HCT116 (cell line): ENCODE results near the gene CIB1. TPM values are rescaled to one million over a fixed set of nuclear protein-coding genes. Genes with fewer than 3 reads are reported as not detected.

Experiments
- ATAC-seq: fragments of 200-7000 bp; cut with Tn5 transposase; 2 replicates; pipeline ENCODE4 v1.9.1; 2020; ENCODE audit warnings: mild to moderate bottlenecking, moderate library complexity
- BruUV-seq: library from RNA; stranded (reverse); fragments of 400-500 nt; replicated peaks from 2 replicates; lab custom pipeline; 2021; lab: Mats Ljungman, UMichigan
- CTCF ChIA-PET: fragments of 300-600 bp; sonication (Branson Sonifier 250); formaldehyde crosslinking; loops from one replicate; lab custom pipeline; 2021; ENCODE audit warnings: antibody characterized with exemption; lab: Charles Lee
- POLR2A ChIA-PET: fragments of 300-600, 350-600 bp; sonication (Branson Sonifier 250); formaldehyde crosslinking; loops from one replicate; lab custom pipeline; 2021; ENCODE audit warnings: antibody characterized with exemption; lab: Charles Lee
- RAD21 ChIA-PET, 2 experiments: fragments of 300-600 bp; sonication (Branson Sonifier 250); formaldehyde crosslinking; loops; one replicate each; lab custom pipeline; 2023; ENCODE audit warnings: low total read pairs in 2 of 2; ENCODE audit not compliant: uncharacterized antibody in 2 of 2, unreplicated experiment in 2 of 2, low non-redundant PET in 1 of 2; lab: Charles Lee
- DNase-seq: peaks from one replicate; pipeline ENCODE4 v3.0.0-alpha.2; 2010; ENCODE audit warnings: low read depth, low spot score
- H2AFZ ChIP-seq: fragments of 200-600 bp; shearing (Covaris generic), sonication (generic); 2 replicates; pipeline ENCODE4 v1.6.1; 2017; ENCODE audit warnings: low read depth, mixed run types, mixed read lengths, antibody characterized with exemption, low read length; ENCODE audit not compliant: poor library complexity, severe bottlenecking
- H3K27ac ChIP-seq: 2 replicates; pipeline ENCODE4 v1.5.1; 2012; ENCODE audit warnings: low read depth, low read length
- H3K27me3 ChIP-seq: fragments of 200-600 bp; sonication (generic); 2 replicates; pipeline ENCODE4 v1.6.1; 2016; ENCODE audit warnings: mixed run types, low read length, mixed read lengths; ENCODE audit not compliant: insufficient read depth
- H3K36me3 ChIP-seq, 2 experiments: fragments of 200-500 bp in 1 of 2; fragments of 200-600 bp in 1 of 2; sonication (Bioruptor generic) in 1 of 2; sonication (generic) in 1 of 2; 2 replicates each; pipeline versions ENCODE4 v1.5.1 to v1.6.1; 2014 to 2016; ENCODE audit warnings: low read length in 2 of 2, inconsistent platforms in 1 of 2, mixed read lengths in 1 of 2, mixed run types in 1 of 2; ENCODE audit not compliant: insufficient read depth in 2 of 2, control insufficient read depth in 1 of 2
- H3K4me1 ChIP-seq, 2 experiments: fragments of 200-600 bp in 1 of 2; sonication (generic) in 1 of 2; 2 replicates each; pipeline versions ENCODE4 v1.5.1 to v1.6.1; 2012 to 2017; ENCODE audit warnings: low read length in 2 of 2, inconsistent platforms in 1 of 2, mild to moderate bottlenecking in 1 of 2, mixed read lengths in 1 of 2, mixed run types in 1 of 2, moderate library complexity in 1 of 2; ENCODE audit not compliant: insufficient read depth in 2 of 2, control insufficient read depth in 1 of 2
- H3K4me2 ChIP-seq: fragments of 200-600 bp; sonication (generic); 2 replicates; pipeline ENCODE4 v1.6.1; 2017; ENCODE audit warnings: mixed run types, low read length, mixed read lengths
- H3K4me3 ChIP-seq, 2 experiments: fragments of 200-600 bp in 1 of 2; sonication (generic) in 1 of 2; replicated peaks in 1 of 2; 2 replicates each; pipeline ENCODE4 v1.5.1; 2011 to 2016; ENCODE audit warnings: low read length in 2 of 2, control low read depth in 1 of 2, low read depth in 1 of 2, mild to moderate bottlenecking in 1 of 2, mixed read lengths in 1 of 2, mixed run types in 1 of 2
- H3K79me2 ChIP-seq: fragments of 200-600 bp; sonication (generic); 2 replicates; pipeline ENCODE4 v1.6.1; 2017; ENCODE audit warnings: mild to moderate bottlenecking, mixed run types, low read length, moderate library complexity, mixed read lengths; ENCODE audit not compliant: insufficient read depth
- H3K9ac ChIP-seq: fragments of 200-600 bp; sonication (generic); 2 replicates; pipeline ENCODE4 v1.6.1; 2016; ENCODE audit warnings: low read length, mixed read lengths
- H3K9me2 ChIP-seq: fragments of 200-600 bp; sonication (generic), shearing (Covaris generic); 2 replicates; pipeline ENCODE4 v1.6.1; 2017; ENCODE audit warnings: mixed run types, mild to moderate bottlenecking, moderate library complexity; ENCODE audit not compliant: insufficient read depth
- H3K9me3 ChIP-seq, 2 experiments: fragments of 200-500 bp in 1 of 2; fragments of 200-600 bp in 1 of 2; sonication (Bioruptor generic) in 1 of 2; sonication (generic) in 1 of 2; 2 replicates each; pipeline ENCODE4 v1.6.1; 2014 to 2017; ENCODE audit warnings: low read length in 2 of 2, mixed read lengths in 2 of 2, inconsistent platforms in 1 of 2, low read depth in 1 of 2, mild to moderate bottlenecking in 1 of 2, mixed run types in 1 of 2, moderate library complexity in 1 of 2; ENCODE audit not compliant: control insufficient read depth in 1 of 2, insufficient read depth in 1 of 2
- H4K20me1 ChIP-seq: fragments of 200-600 bp; sonication (generic), shearing (Covaris generic); 2 replicates; pipeline ENCODE4 v1.6.1; 2017; ENCODE audit warnings: mixed run types, mild to moderate bottlenecking, moderate library complexity; ENCODE audit not compliant: insufficient read depth
- ELF1 ChIP-seq: IDR thresholded peaks from 2 replicates; pipeline ENCODE4 v1.6.1; 2012; ENCODE audit warnings: low read depth, borderline replicate concordance
- EZH2 ChIP-seq: fragments of 200-600 bp; sonication (generic); IDR thresholded peaks from 2 replicates; pipeline ENCODE4 v1.6.1; 2017; ENCODE audit warnings: antibody characterized with exemption, mixed run types
- EZH2phosphoT487 ChIP-seq: fragments of 200-600 bp; IDR thresholded peaks from 2 replicates; pipeline ENCODE4 v1.6.1; 2018; ENCODE audit warnings: antibody characterized with exemption, borderline replicate concordance
- FOSL1 ChIP-seq: IDR thresholded peaks from 2 replicates; pipeline ENCODE4 v1.6.1; 2012; ENCODE audit warnings: low read depth
- JUND ChIP-seq: IDR thresholded peaks from 2 replicates; pipeline ENCODE4 v1.6.1; 2012
- POLR2A ChIP-seq: IDR thresholded peaks from 2 replicates; pipeline ENCODE4 v1.7.0; 2011; ENCODE audit warnings: borderline replicate concordance; ENCODE audit not compliant: insufficient read depth, insufficient read length; ENCODE audit errors: extremely low read depth
- POLR2AphosphoS5 ChIP-seq: IDR thresholded peaks from 2 replicates; pipeline ENCODE4 v1.6.1; 2011; ENCODE audit warnings: mild to moderate bottlenecking, low read depth, low read length, moderate library complexity
- RAD21 ChIP-seq: IDR thresholded peaks from 2 replicates; pipeline ENCODE4 v1.6.1; 2012; ENCODE audit warnings: low read depth, mild to moderate bottlenecking
- SIN3A ChIP-seq: IDR thresholded peaks from 2 replicates; pipeline ENCODE4 v1.6.1; 2012; ENCODE audit warnings: low read depth
- SP1 ChIP-seq: IDR thresholded peaks from 2 replicates; pipeline ENCODE4 v1.6.1; 2012; ENCODE audit warnings: low read depth
- SRF ChIP-seq: IDR thresholded peaks from 2 replicates; pipeline ENCODE4 v1.6.1; 2012; ENCODE audit warnings: low read depth
- TCF7L2 ChIP-seq: IDR thresholded peaks from 2 replicates; pipeline ENCODE4 v1.7.0; 2011; ENCODE audit warnings: borderline replicate concordance, inconsistent platforms; ENCODE audit not compliant: insufficient read depth, insufficient read length; ENCODE audit errors: extremely low read depth
- ZFX ChIP-seq: fragments of 450-650 bp; IDR thresholded peaks from 2 replicates; pipeline ENCODE4 v1.6.1; 2017
- ZNF274 ChIP-seq: fragments of 200-500 bp; sonication (Bioruptor generic); IDR thresholded peaks from 2 replicates; pipeline ENCODE4 v1.6.1; 2014; ENCODE audit warnings: mild to moderate bottlenecking, low read depth, low read length, inconsistent platforms
- intact Hi-C: fragments of 100-400 bp; cut with micrococcal nuclease; formaldehyde crosslinking; loops from 2 replicates; pipeline ENCODE4 v1.10.0; 2022
- total RNA-seq: library from RNA; stranded (reverse); gene quantifications from one replicate; pipeline ENCODE4 v1.2.1, GENCODE V29; 2021; ENCODE audit not compliant: unreplicated experiment

CIB1 gene
- total RNA-seq, 1 experiment from 2014 or later = 92.7 TPM

DNA sequence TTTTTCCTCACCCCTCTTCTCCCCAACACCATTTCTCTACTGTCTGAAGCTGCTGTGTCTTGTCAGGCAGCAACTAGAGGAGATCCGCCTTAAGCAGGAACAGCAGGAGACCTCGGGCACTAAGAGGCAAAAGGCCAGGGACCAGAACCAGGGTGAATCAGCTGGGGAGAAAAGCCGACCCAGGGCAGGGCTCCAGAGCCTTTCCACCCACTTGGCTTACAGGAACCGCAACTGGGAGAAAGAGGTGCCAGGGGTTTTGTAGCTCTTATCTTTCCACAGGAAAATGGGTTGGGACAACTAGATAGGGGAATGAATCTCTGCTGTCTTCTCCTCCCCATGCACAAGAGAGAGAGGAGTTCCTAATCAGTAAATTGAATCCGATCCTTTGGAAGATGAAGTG is 28.7 kb upstream of the CIB1 start:
- H3K4me1 ChIP-seq = peaks cover 14 to 42% of the 10 kb centered on the region in 2 experiments
- H3K27ac ChIP-seq = no peak overlapping the region
- peaks cover 0 to 1% of the 10 kb centered on the region in 2 experiments; a peak in 2 of 4 replicates for H3K36me3 ChIP-seq
- RAD21 ChIA-PET = interaction anchor here in 1 of 2 experiments (0.6 kb wide), 1 partner anchor 42 kb away, joined by 6 read pairs; no protein-coding TSS in a partner anchor
- H3K9me3 ChIP-seq = no peaks in the 10 kb centered on the region
- H3K4me3 ChIP-seq = no peak overlapping the region
- intact Hi-C loops = no loop called here
- H3K9me2 ChIP-seq = no peaks in the 10 kb centered on the region
- ATAC-seq (no peak), DNase-seq (no peak)
- TF ChIP-seq POLR2A (no peak), TCF7L2 (no peak), SP1 (no peak), EZH2phosphoT487 (no peak), SRF (no peak), ZNF274 (no peak), SIN3A (no peak), RAD21 (no peak), FOSL1 (no peak), JUND (no peak), EZH2 (no peak), ELF1 (no peak), ZFX (no peak), POLR2AphosphoS5 (no peak)
- H3K9ac ChIP-seq = no peak overlapping the region
- H3K27me3 ChIP-seq = no peaks in the 10 kb centered on the region
- peaks cover 28% of the 10 kb centered on the region for H3K79me2 ChIP-seq
- CTCF ChIA-PET = interaction anchor here (0.5 kb wide), 1 partner anchor 1825 kb away, joined by 4 read pairs; no protein-coding TSS in a partner anchor
- H4K20me1 ChIP-seq = no peaks in the 10 kb centered on the region
- H3K4me2 ChIP-seq = no peak overlapping the region
- POLR2A ChIA-PET = interaction anchor here (1.0 kb wide), 1 partner anchor 48 kb away, joined by 3 read pairs; no protein-coding TSS in a partner anchor
- no peak overlapping the region for H2AFZ ChIP-seq
- BruUV-seq = no TSS peak
